BJ (cell line): Measurements from ENCODE around the gene SYT10. TPM values are rescaled to one million over a fixed set of nuclear protein-coding genes. Genes with fewer than 3 reads are reported as not detected.

Source experiments
- CTCF ChIA-PET: fragments of 350-600 bp; formaldehyde crosslinking; extraction: SDS; loops from one replicate; lab custom pipeline; 2021; ENCODE audit warnings: antibody characterized with exemption, inconsistent platforms; lab: Yijun Ruan, JAX
- POLR2A ChIA-PET: fragments of 300-600 bp; sonication (Branson Sonifier 250); formaldehyde crosslinking; extraction: SDS; loops from one replicate; lab custom pipeline; 2021; ENCODE audit warnings: antibody characterized with exemption; lab: Charles Lee
- DNase-seq: peaks from one replicate; pipeline ENCODE4 v3.0.0-alpha.2; 2011; ENCODE audit warnings: low read depth
- H3K27me3 ChIP-seq: 2 replicates; pipeline ENCODE4 v1.6.0; 2011; ENCODE audit warnings: low read length; ENCODE audit not compliant: control insufficient read depth, insufficient read depth
- H3K36me3 ChIP-seq: 2 replicates; pipeline ENCODE4 v1.5.1; 2011; ENCODE audit warnings: low read length; ENCODE audit not compliant: control insufficient read depth, insufficient read depth
- H3K4me3 ChIP-seq: 2 replicates; pipeline ENCODE4 v1.5.1; 2011; ENCODE audit warnings: low read depth, mild to moderate bottlenecking, control low read depth, low read length
- CTCF ChIP-seq: IDR thresholded peaks from 2 replicates; pipeline ENCODE4 v1.5.1; 2011; ENCODE audit warnings: low read depth, mild to moderate bottlenecking, control low read depth, inconsistent platforms, low read length, moderate library complexity; ENCODE audit not compliant: insufficient read depth
- polyA plus RNA-seq: library from polyadenylated mRNA; depleted of rRNA; stranded (reverse); fragments of >200 nt; gene quantifications from 2 replicates; pipeline ENCODE4 v1.2.3, GENCODE V29; 2011

The SYT10 gene
- polyA plus RNA-seq, 1 experiment: not detected

- H3K4me3 ChIP-seq: no peak overlapping the region
- ChIA-PET CTCF (no interaction called here), POLR2A (no interaction called here)
- no peak for TF ChIP-seq CTCF
- H3K36me3 ChIP-seq: no peaks in the 10 kb centered on the region
- DNase-seq: no peak
- H3K27me3 ChIP-seq: no peaks in the 10 kb centered on the region
Observed at GRCh38 chr12:33476058-33476457, 36.4 kb upstream of the SYT10 start.

- Histone ChIP-seq H3K36me3 (no peaks in the 10 kb centered on the region), H3K27me3 (no peaks in the 10 kb centered on the region), H3K4me3 (no peak overlapping the region)
- TF ChIP-seq CTCF: no peak
- ChIA-PET POLR2A (no interaction called here), CTCF (no interaction called here)
- DNase-seq: no peak
Observed at GRCh38 chr12:33472299-33472698, 32.7 kb upstream of the SYT10 start.

- no peak for TF ChIP-seq CTCF
- DNase-seq: no peak
- H3K4me3 ChIP-seq: no peak overlapping the region
- CTCF ChIA-PET: no interaction called here
- no peaks in the 10 kb centered on the region for H3K36me3 ChIP-seq
- POLR2A ChIA-PET: no interaction called here
- no peaks in the 10 kb centered on the region for H3K27me3 ChIP-seq
Observed at GRCh38 chr12:33455096-33455495, 15.5 kb upstream of the SYT10 start.

- POLR2A ChIA-PET: no interaction called here
- CTCF ChIA-PET: no interaction called here
Observed at GRCh38 chr12:33450480-33450879, 10.9 kb upstream of the SYT10 start.

GRCh38 chr12:33440477-33440876 is 858 bp upstream of the SYT10 start:
- TF ChIP-seq CTCF: no peak
- no peak overlapping the region for H3K4me3 ChIP-seq
- no peaks in the 10 kb centered on the region for H3K36me3 ChIP-seq
- no peak for DNase-seq
- H3K27me3 ChIP-seq: peaks cover 9% of the 10 kb centered on the region
- ChIA-PET CTCF (no interaction called here), POLR2A (no interaction called here)

More at GRCh38 chr12:33450480-33450879, 10.9 kb upstream of the SYT10 start:
- Histone ChIP-seq H3K27me3 (no peaks in the 10 kb centered on the region), H3K4me3 (no peak overlapping the region), H3K36me3 (no peaks in the 10 kb centered on the region)
- TF ChIP-seq CTCF: no peak
- no peak for DNase-seq
